HG03135 (cell line): Measurements from ENCODE around the gene SCGN.

Experiments
- ATAC-seq: cut with Tn5 transposase; IDR thresholded peaks from one replicate; pipeline ENCODE4 v1.9.1; 2021; ENCODE audit warnings: mild to moderate bottlenecking, moderate library complexity; ENCODE audit not compliant: unreplicated experiment

SCGN gene, protein sequence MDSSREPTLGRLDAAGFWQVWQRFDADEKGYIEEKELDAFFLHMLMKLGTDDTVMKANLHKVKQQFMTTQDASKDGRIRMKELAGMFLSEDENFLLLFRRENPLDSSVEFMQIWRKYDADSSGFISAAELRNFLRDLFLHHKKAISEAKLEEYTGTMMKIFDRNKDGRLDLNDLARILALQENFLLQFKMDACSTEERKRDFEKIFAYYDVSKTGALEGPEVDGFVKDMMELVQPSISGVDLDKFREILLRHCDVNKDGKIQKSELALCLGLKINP

DNA sequence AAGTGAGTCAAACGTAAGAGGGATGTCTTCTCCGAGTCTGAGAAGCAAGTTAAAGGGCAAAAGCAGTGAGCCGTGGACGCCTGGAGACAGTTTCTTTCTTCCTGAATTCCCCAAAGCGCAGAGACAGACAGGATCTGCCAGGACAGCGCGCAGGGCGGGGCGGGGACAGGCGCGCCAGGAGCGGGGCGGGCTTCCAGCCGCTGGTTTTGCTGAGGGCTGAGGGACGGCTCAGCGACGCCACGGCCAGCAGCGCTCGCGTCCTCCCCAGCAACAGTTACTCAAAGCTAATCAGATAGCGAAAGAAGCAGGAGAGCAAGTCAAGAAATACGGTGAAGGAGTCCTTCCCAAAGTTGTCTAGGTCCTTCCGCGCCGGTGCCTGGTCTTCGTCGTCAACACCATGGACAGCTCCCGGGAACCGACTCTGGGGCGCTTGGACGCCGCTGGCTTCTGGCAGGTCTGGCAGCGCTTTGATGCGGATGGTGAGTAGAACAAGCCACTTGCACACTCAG, at the start of gene SCGN:
Gene SCGN, plus strand, starts transcription at position 209 of the 509 bp plus-strand sequence. Its CDS starts 189 bp downstream, at position 398.
- no peak for ATAC-seq

DNA sequence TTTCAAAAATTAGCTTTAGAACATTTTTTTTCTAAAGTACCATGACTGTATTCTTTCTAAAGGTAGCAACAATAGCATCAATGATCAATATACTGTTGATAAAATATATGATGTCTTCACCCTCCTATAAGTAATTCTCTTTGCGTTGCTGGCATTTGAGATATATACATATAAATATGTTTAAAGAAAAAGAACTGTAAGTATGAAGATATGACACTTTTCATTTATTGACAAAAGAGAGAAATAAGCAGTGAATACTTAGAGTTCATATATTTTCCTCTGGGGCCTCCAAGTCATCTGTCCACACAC, 49.4 kb upstream of the SCGN start:
- ATAC-seq = no peak

DNA sequence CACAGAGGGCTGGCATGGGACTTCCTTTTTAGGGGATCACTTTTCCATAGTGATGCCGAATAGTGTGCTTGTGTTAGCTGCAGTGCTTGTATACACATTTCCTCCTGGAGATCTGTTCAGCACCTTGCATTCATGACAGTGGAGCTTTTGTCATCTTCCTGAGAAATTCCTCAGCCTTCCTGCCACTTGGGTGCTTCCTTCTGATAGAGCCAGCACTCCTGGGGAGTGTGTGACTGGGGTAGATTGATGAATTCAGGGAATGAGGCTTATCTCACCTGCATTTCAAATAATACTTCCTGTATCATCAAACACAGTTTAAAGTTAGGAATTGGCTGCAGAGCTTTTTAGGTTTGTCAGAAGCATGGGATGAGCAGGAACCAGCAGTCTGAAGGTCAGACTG, 48.8 kb upstream of the SCGN start:
- no peak for ATAC-seq

DNA sequence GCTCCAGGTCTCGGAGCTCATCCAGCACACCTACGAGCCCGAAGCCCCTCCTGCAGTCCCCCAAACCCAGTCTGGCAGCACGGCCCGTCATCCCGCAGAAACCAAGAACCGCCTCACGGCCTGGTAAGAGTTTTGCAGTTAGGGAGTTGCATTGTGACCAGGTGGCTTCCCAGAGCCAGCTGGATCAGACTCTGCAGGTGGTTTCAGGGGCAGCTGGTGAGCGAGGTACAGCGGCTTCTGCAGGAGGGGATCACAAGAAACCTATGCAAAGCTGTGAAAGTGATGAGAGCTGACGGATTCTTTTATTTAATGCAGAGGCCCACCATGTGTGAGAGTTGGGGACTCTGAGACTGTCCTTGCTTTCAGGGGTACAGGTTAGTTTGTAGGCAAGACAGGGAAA, 45.9 kb upstream of the SCGN start:
- no peak for ATAC-seq

DNA sequence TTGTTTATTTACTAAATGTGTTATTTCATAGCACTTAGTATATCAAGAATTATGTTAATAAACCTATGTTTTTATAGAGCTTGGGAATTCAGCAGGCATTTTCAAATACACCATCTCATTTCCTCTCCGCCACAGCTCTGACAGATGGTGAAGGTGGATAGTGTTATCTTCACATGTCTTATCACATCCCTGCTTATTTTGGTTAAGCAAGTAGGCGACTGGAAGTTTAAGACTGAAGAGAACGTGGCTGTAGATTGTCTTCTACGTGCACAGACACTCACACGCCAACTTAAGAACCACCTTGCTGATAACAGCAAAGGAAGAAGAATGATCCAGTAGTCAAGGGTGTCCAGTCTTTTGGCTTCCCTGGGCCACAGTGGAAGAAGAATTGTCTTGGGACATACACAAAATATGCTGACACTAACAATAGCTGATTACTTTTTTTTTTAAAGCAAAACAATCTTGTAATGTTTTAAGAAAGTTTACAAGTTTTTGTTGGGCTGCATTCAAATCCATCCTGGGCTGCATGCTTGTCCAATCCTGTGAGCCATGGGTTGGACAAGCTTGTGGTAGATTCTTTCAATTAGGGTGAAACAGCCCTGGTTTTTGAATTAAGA, 43.3 kb upstream of the SCGN start:
- no peak for ATAC-seq

GRCh38 chr6:25612666-25613065, 39.3 kb upstream of the SCGN start:
- no peak for ATAC-seq

DNA sequence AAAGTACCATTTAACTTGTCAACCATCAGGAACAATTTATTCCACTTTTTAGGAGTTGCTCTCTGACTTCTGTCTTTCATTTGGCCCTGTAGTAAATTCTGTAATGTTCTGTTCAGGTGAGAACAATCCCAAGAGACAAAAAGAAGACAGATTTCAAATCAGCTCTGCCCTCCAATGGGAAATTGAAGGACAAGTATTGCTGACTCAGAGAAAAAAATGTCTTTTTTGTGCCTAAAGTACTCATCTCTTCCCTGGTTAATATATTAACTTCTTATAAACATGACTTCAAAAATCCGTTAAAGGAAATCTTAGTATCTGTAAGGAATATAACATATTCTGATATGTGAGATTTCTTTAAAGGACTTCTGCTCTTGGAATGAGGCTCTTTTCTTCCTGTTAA, 38.6 kb upstream of the SCGN start:
- ATAC-seq = no peak

DNA sequence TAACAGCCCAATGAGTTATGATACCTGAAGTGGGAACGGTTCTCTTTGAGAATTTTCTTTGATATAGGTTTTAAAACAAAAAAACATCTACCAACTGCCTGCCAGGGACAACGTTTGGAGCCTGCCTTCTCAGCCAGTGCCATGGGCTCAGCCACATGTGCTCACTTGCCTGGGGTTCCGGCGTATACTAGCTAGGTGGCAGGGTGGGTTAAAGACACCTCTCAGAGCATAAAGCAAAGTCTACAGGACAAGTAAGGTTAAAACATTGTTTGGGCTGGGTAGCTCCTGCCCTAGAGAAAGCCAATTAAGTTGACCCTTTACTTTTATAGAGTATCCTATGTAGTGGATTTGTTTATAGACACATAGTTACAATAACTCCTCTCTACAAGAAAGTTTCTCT, 38.0 kb upstream of the SCGN start:
- ATAC-seq = no peak

DNA sequence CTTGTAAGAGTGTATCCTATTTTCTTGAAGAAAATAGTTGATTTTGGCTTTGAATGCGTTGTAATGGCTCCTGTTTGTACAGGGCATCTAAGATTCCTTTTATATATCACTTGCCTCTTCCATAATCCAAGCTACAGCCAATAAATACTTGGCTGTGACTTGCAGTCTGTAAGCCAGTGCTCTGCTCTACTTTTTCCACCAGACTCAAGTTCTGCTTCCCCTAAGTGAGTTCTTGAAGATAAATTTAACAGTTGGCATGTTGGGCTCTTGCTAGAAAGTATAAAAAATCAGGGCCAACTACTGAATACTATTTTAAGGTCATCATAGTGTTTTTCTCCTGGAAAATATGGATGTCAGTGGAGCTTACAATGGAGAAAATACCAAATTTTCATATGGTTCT, 36.5 kb upstream of the SCGN start:
- no peak for ATAC-seq

DNA sequence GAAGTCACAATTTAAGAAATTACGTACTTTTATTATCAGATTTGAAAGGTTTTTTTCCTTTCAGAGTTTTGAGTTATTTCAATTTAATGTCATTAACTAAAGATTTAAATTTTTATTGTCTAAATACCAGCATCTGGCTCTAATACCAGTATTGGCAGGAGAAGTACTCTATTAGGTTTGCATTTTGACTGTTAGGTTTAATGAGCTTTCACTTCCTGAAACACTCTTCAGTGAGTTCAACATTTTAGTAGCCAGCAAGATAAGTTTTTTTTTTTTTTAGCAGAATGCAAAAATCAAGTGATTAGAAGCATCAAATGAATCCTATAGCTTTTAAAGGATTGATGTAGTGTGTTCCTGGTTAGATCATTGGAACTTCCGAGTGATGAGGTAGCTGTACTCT, 34.0 kb upstream of the SCGN start:
- ATAC-seq = no peak

GRCh38 chr6:25619217-25619616, 32.8 kb upstream of the SCGN start:
- ATAC-seq = no peak

DNA sequence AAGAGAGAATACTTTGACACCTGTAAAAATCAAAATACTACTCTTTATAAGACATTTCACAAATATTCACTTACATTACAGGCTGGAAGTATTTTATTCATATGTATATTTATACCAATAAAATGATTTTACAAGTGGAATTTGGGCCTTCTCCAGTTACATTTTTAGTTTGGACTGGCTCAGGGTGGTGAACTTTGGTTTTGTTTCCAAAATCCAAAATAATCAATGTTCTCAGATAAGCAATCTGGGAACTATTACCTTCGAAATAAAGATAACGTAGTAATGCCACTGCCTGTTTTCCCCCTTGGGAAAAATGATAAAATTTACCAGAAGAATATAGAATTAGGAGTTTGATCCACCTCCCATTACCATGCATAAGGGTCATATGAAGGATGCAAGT, 31.6 kb upstream of the SCGN start:
- no peak for ATAC-seq

DNA sequence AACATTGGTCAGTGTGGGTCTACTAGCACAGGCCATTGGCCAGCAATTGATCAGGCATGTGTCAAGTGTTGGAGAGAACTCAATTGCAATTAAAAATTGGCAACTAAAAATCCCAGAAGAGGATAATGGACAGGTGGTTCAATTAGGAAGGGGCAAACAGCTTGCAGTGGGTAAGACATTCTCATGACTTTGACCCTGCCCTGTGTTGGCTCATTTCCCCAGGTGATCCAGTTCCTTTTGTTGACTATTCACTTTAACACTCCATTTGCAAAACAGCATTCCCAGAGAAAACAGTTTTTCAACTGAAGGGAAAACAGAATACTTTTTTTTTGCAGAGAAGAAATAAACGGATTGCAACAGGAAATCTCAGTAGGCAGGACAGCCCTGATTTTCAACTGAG, 28.9 kb upstream of the SCGN start:
- no peak for ATAC-seq

- no peak for ATAC-seq
Observed at GRCh38 chr6:25623879-25624278, 28.1 kb upstream of the SCGN start.

DNA sequence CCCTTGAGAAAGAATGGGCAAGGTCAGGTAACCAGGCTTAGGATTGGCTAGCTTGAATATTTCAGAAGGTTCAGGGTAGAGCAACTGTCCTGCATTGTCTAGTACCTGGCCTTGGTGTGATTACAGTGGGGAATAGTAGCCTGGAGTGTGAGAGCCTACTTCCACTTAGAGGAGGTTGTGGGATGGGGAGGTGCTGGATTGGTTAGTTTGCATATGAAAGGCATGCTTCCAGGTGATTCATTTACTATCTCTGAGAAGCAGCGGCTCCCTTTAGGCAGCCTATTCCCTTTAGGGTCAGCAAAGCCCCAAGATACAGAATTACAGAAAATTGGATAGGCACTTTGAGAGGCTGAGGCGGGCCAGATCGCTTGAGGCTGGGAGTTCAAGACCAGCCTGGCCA, 25.0 kb upstream of the SCGN start:
- ATAC-seq = no peak

GRCh38 chr6:25628471-25629197, 23.4 kb upstream of the SCGN start:
- no peak for ATAC-seq

- ATAC-seq = no peak
Observed at GRCh38 chr6:25629198-25629576, 22.8 kb upstream of the SCGN start.

DNA sequence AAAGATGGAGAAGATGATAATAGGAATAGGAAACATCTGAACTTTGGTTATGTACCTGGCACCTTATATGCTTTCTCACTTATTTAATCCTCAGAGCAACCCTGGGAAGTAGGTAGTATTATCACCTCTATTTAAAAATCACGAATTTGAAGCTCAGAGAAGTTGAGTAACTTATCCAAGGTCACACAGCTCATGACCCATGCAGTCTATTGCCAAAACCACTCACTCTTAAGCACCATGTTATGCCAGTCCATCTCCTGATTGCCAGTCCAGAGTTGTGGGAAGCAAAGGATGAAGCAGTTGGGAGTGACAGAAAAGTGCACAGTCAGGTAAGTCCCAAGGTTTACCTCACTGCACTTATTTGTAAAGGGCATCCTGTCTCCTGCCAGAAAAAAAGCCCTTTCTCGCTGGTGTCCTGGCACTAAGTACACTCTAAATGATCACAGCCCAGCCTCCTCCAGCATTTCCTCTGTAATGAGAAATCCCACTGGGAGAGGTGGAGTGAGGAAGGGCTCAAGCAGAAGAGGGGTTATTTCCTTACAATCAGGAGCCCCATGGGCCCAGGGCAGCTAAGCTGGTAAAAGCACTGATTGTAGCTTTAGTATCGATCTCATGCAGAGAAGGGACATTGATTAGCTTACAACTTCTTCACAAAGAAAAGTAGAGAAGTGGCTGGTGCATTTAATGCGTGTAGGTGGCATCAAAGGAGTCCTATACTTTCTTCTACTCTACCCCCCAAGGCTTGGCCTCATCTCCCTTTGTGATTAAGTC, 21.3 kb upstream of the SCGN start:
- no peak for ATAC-seq

GRCh38 chr6:25635886-25636317, 16.1 kb upstream of the SCGN start:
- no peak for ATAC-seq

DNA sequence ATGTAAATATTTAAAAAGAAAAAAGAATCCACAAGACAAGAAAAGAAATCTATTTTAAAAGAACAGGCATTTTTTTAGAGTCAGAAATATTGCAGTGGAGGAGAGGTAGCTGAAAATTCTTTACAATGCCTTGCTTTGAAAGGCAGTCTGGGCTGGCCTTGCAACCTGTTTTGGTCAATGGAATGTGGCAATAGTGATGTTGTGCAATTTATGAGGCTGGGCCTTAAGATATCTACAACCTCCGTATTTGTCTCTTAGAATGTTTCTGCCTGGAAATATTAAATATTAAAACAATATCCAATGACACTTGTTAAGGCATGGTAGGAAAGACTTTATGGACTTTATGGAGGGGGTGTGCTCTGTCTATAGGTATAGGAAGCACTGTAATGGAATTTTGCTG, 14.8 kb upstream of the SCGN start:
- no peak for ATAC-seq

- ATAC-seq = no peak
Observed at GRCh38 chr6:25637960-25638434, 14.0 kb upstream of the SCGN start.
